K562 (cell line): ENCODE measurements around the gene RAP1GAP2.

Experiments
- CXXC5 ChIP-seq: fragments of 250-450 bp; sonication (Bioruptor Pico); IDR thresholded peaks from 2 replicates; pipeline ENCODE4 v1.8.0; 2022; ENCODE audit warnings: inconsistent platforms, mild to moderate bottlenecking, moderate library complexity
- KAT7 ChIP-seq: sonication (generic); formaldehyde crosslinking; IDR thresholded peaks from 2 replicates; pipeline ENCODE4 v1.8.0; 2022; ENCODE audit warnings: missing genetic modification reagents, mild to moderate bottlenecking, borderline replicate concordance
- NR1H2 ChIP-seq: sonication (generic); formaldehyde crosslinking; IDR thresholded peaks from 2 replicates; pipeline ENCODE4 v1.4.0; 2020; ENCODE audit warnings: mild to moderate bottlenecking, missing genetic modification reagents
- POLR2AphosphoS5 ChIP-seq: IDR thresholded peaks from 2 replicates; pipeline ENCODE4 v1.6.1; 2011; ENCODE audit warnings: mild to moderate bottlenecking, low read depth, low read length, moderate library complexity; ENCODE audit not compliant: control insufficient read depth, insufficient read depth
- POLR3A ChIP-seq: IDR thresholded peaks from 2 replicates; pipeline ENCODE4 v1.6.1; 2011; ENCODE audit warnings: borderline replicate concordance, mild to moderate bottlenecking, moderate library complexity; ENCODE audit not compliant: insufficient read length, insufficient read depth; ENCODE audit errors: extremely low read depth
- TEAD4 ChIP-seq, 2 experiments: sonication (generic) in 1 of 2; formaldehyde crosslinking in 1 of 2; IDR thresholded peaks; 2 replicates each; pipeline versions ENCODE4 v1.6.1 to v1.8.0; 2012 to 2022; ENCODE audit warnings: borderline replicate concordance in 1 of 2, inconsistent platforms in 1 of 2, low read length in 1 of 2, mild to moderate bottlenecking in 1 of 2, missing genetic modification reagents in 1 of 2
- XRCC3 ChIP-seq: fragments of 450-650 bp; IDR thresholded peaks from 2 replicates; pipeline ENCODE4 v1.6.1; 2017; ENCODE audit warnings: mild to moderate bottlenecking, moderate library complexity
- ZNF217 ChIP-seq: sonication (generic); formaldehyde crosslinking; IDR thresholded peaks from 2 replicates; pipeline ENCODE4 v1.8.0; 2022; ENCODE audit warnings: mild to moderate bottlenecking, missing genetic modification reagents

- TF ChIP-seq XRCC3 (no peak), POLR3A (no peak), TEAD4 (IDR thresholded peaks at IDR 0.05; ENCODE audit: low read length) (no peak), TEAD4 (CRISPR knock-in tag; IDR thresholded peaks at IDR 0.05; ENCODE audit: borderline replicate concordance) (no peak), ZNF217 (CRISPR knock-in tag) (no peak), CXXC5 (CRISPR knock-in tag) (no peak), POLR2AphosphoS5 (no peak), NR1H2 (CRISPR knock-in tag) (no peak), KAT7 (CRISPR knock-in tag) (no peak)
Measured at GRCh38 chr17:3004150-3004801, 208.0 kb downstream of the RAP1GAP2 start.
